Cardiac septum (tissue), 1 donor: ENCODE measurements around the gene COX6A2. TPM values are rescaled to one million over a fixed set of nuclear protein-coding genes. Genes with fewer than 3 reads are reported as not detected.

Experiments used
- DNase-seq: peaks from one replicate; pipeline ENCODE4 v3.0.0-alpha.2; 2020; ENCODE audit warnings: low spot score
- intact Hi-C: fragments of 100-400 bp; cut with DNase I; formaldehyde crosslinking; loops from one replicate; pipeline ENCODE4 v1.14.0; 2022
- long read RNA-seq: library from polyadenylated mRNA; unstranded; transcript quantifications from one replicate; pipeline ENCODE4 v2.0.0, GENCODE V29; 2021
- total RNA-seq: library from RNA; stranded (reverse); fragmentation: NEBNext Ultra II Directional; extraction: Animal tissue kit (Norgen Biotek cat#: 25700); gene quantifications from one replicate; pipeline ENCODE4 v1.2.1, GENCODE V29; 2021
- donor health status: DM: no; HTN: no; CAD: no.

COX6A2 gene
- total RNA-seq = 890 TPM
- long read RNA-seq, transcript COX6A2-202 (2 exons, 353 nt) = minor isoform, 6 of 402 reads
- long read RNA-seq, transcript COX6A2-201 (3 exons, 440 nt) = major isoform, 392 of 402 reads
- long read RNA-seq, partial matches to known transcripts = 0 of 402 reads
- long read RNA-seq, other reads (novel, unspliced or antisense) = 4 of 402 reads

- DNase-seq = no peak
- intact Hi-C loops = no loop called here
These were observed at the start of gene COX6A2 for GRCh38 chr16:31428279-31428597. COX6A2 (minus strand) TSS chr16:31428360; CDS start chr16:31428325, 35 bp downstream.

- intact Hi-C loops = no loop called here
- DNase-seq = no peak
These were observed 49.4 kb upstream of the COX6A2 start for GRCh38 chr16:31477220-31478216.

GRCh38 chr16:31476303-31477219, 48.4 kb upstream of the COX6A2 start:
- intact Hi-C loops = no loop called here
- DNase-seq = peak; percentile 92

- intact Hi-C loops = loop anchor here (2.0 kb wide), 1 partner anchor 33 kb away; the partner anchor contains the start of gene RUSF1
- DNase-seq = no peak
These were observed 47.8 kb upstream of the COX6A2 start for GRCh38 chr16:31475946-31476302.

- DNase-seq = no peak
- intact Hi-C loops = loop anchor here (2.0 kb wide), 1 partner anchor 34 kb away; the partner anchor contains the start of gene RUSF1
These were observed 46.9 kb upstream of the COX6A2 start for GRCh38 chr16:31474773-31475738.

- DNase-seq = no peak
These were observed 46.1 kb upstream of the COX6A2 start for GRCh38 chr16:31474173-31474714.

GRCh38 chr16:31473264-31473984, 45.3 kb upstream of the COX6A2 start:
- intact Hi-C loops = no loop called here
- DNase-seq = no peak

More at GRCh38 chr16:31474173-31474714, 46.1 kb upstream of the COX6A2 start:
- intact Hi-C loops = loop anchor here (2.0 kb wide), 1 partner anchor 35 kb away; the partner anchor contains the start of gene RUSF1

- intact Hi-C loops = no loop called here
- peak; percentile 94 for DNase-seq
These were observed 44.6 kb upstream of the COX6A2 start for GRCh38 chr16:31472709-31473203.

- intact Hi-C loops = no loop called here
- no peak for DNase-seq
These were observed 43.9 kb upstream of the COX6A2 start, which contains the start of gene TGFB1I1 for GRCh38 chr16:31471875-31472708. TGFB1I1 (plus strand) TSS chr16:31472152; CDS start chr16:31472189, 37 bp downstream.

GRCh38 chr16:31471241-31471874, 43.2 kb upstream of the COX6A2 start:
- intact Hi-C loops = no loop called here
- DNase-seq = no peak

- no peak for DNase-seq
- intact Hi-C loops = no loop called here
These were observed 42.5 kb upstream of the COX6A2 start for GRCh38 chr16:31470615-31471014.

- DNase-seq = no peak
- intact Hi-C loops = no loop called here
These were observed 39.7 kb upstream of the COX6A2 start for GRCh38 chr16:31467858-31468257.

GRCh38 chr16:31467151-31467773, 39.1 kb upstream of the COX6A2 start:
- DNase-seq = no peak
- intact Hi-C loops = no loop called here

GRCh38 chr16:31466381-31466841, 38.3 kb upstream of the COX6A2 start:
- DNase-seq = no peak
- intact Hi-C loops = no loop called here

- intact Hi-C loops = no loop called here
- no peak for DNase-seq
These were observed 37.7 kb upstream of the COX6A2 start for GRCh38 chr16:31465788-31466370.
